Astrocyte (in vitro differentiated cells and primary cell): Measurements from ENCODE around the gene STMN3. TPM values are rescaled to one million over a fixed set of nuclear protein-coding genes. Genes with fewer than 3 reads are reported as not detected.

Experiments
- DNase-seq: peaks from one replicate; pipeline ENCODE4 v3.0.0-alpha.2; 2010; ENCODE audit warnings: low read depth
- FAIRE-seq: peaks from 2 replicates; lab custom pipeline; 2011; peaks lifted over from hg19 to GRCh38; lab: Jason Lieb, UNC
- H2AFZ ChIP-seq: 2 replicates; pipeline ENCODE4 v1.6.0; 2012; ENCODE audit warnings: low read depth, low read length, inconsistent platforms
- H3K27ac ChIP-seq: 2 replicates; pipeline ENCODE4 v1.5.1; 2011; ENCODE audit warnings: low read depth, low read length, inconsistent platforms
- H3K27me3 ChIP-seq: 2 replicates; pipeline ENCODE4 v1.6.0; 2011; ENCODE audit warnings: low read length, inconsistent platforms; ENCODE audit not compliant: insufficient read depth
- H3K36me3 ChIP-seq: 2 replicates; pipeline ENCODE4 v1.5.1; 2011; ENCODE audit warnings: low read length, inconsistent platforms; ENCODE audit not compliant: insufficient read depth
- H3K4me1 ChIP-seq: 2 replicates; pipeline ENCODE4 v1.5.1; 2011; ENCODE audit warnings: low read length, inconsistent platforms; ENCODE audit not compliant: insufficient read depth
- H3K4me2 ChIP-seq: 2 replicates; pipeline ENCODE4 v1.6.0; 2012; ENCODE audit warnings: low read length, inconsistent platforms
- H3K4me3 ChIP-seq: 2 replicates; pipeline ENCODE4 v1.5.1; 2011; ENCODE audit warnings: low read depth, mild to moderate bottlenecking, low read length, inconsistent platforms; ENCODE audit not compliant: insufficient read depth
- H3K79me2 ChIP-seq: 2 replicates; pipeline ENCODE4 v1.6.0; 2012; ENCODE audit warnings: mild to moderate bottlenecking, low read length, inconsistent platforms; ENCODE audit not compliant: insufficient read depth
- H3K9ac ChIP-seq: 2 replicates; pipeline ENCODE4 v1.6.0; 2012; ENCODE audit warnings: mild to moderate bottlenecking, low read length, inconsistent platforms
- H3K9me3 ChIP-seq: 2 replicates; pipeline ENCODE4 v1.5.1; 2012; ENCODE audit warnings: low read depth, mild to moderate bottlenecking, low read length, inconsistent platforms; ENCODE audit not compliant: insufficient read depth
- H4K20me1 ChIP-seq: 2 replicates; pipeline ENCODE4 v1.6.0; 2012; ENCODE audit warnings: low read length, inconsistent platforms; ENCODE audit not compliant: insufficient read depth
- H3K27ac Mint-ChIP-seq: one replicate; pipeline ENCODE4 v1.8.0; 2021; ENCODE audit warnings: mild to moderate bottlenecking, mixed read lengths; ENCODE audit not compliant: unreplicated experiment
- H3K27me3 Mint-ChIP-seq: one replicate; pipeline ENCODE4 v1.8.0; 2021; ENCODE audit warnings: low read depth, mixed read lengths; ENCODE audit not compliant: unreplicated experiment
- H3K36me3 Mint-ChIP-seq: one replicate; pipeline ENCODE4 v1.8.0; 2021; ENCODE audit warnings: low read depth, mixed read lengths; ENCODE audit not compliant: unreplicated experiment
- H3K4me1 Mint-ChIP-seq: one replicate; pipeline ENCODE4 v1.8.0; 2021; ENCODE audit warnings: low read depth, mixed read lengths; ENCODE audit not compliant: unreplicated experiment
- H3K4me3 Mint-ChIP-seq: one replicate; pipeline ENCODE4 v1.8.0; 2021; ENCODE audit warnings: mild to moderate bottlenecking, moderate library complexity, mixed read lengths; ENCODE audit not compliant: unreplicated experiment
- H3K9me3 Mint-ChIP-seq: one replicate; pipeline ENCODE4 v1.8.0; 2021; ENCODE audit warnings: mild to moderate bottlenecking, mixed read lengths; ENCODE audit not compliant: unreplicated experiment
- CTCF ChIP-seq: IDR thresholded peaks from 2 replicates; pipeline ENCODE4 v1.5.1; 2011; ENCODE audit warnings: low read depth, mild to moderate bottlenecking, inconsistent platforms, low read length, moderate library complexity; ENCODE audit not compliant: insufficient read depth
- EZH2 ChIP-seq: IDR thresholded peaks from 2 replicates; pipeline ENCODE4 v1.6.1; 2012; ENCODE audit warnings: mild to moderate bottlenecking, low read length, inconsistent platforms; ENCODE audit not compliant: insufficient read depth
- total RNA-seq: library from RNA; stranded (reverse); gene quantifications from 2 replicates; pipeline ENCODE4 v1.2.1, GENCODE V29; 2021

Gene STMN3
- total RNA-seq, 1 donor from 2014 or later: 30.7 TPM

GRCh38 chr20:63611646-63612045 lies 41.6 kb downstream of the STMN3 start:
- Mint-ChIP-seq H3K36me3 (peaks cover 11% of the 10 kb centered on the region), H3K27me3 (no peaks in the 10 kb centered on the region), H3K27ac (no peak overlapping the region), H3K4me1 (peaks cover 7% of the 10 kb centered on the region), H3K9me3 (no peaks in the 10 kb centered on the region), H3K4me3 (no peak overlapping the region)
- H2AFZ ChIP-seq: no peak overlapping the region
- H3K36me3 ChIP-seq: no peaks in the 10 kb centered on the region
- FAIRE-seq (no peak), DNase-seq (no peak)
- no peaks in the 10 kb centered on the region for H3K27me3 ChIP-seq
- H3K4me2 ChIP-seq: no peak overlapping the region
- no peaks in the 10 kb centered on the region for H3K4me1 ChIP-seq
- H3K79me2 ChIP-seq: peaks cover 19% of the 10 kb centered on the region
- no peak overlapping the region for H3K9ac ChIP-seq
- H3K9me3 ChIP-seq: no peaks in the 10 kb centered on the region
- peaks cover 30% of the 10 kb centered on the region for H4K20me1 ChIP-seq
- no peak for TF ChIP-seq CTCF
- no peak for TF ChIP-seq EZH2
- no peak overlapping the region for H3K27ac ChIP-seq
- H3K4me3 ChIP-seq: no peak overlapping the region

GRCh38 chr20:63610581-63611435 lies 42.4 kb downstream of the STMN3 start:
- H3K9me3 ChIP-seq: no peaks in the 10 kb centered on the region
- no peaks in the 10 kb centered on the region for H3K4me1 ChIP-seq
- DNase-seq (no peak), FAIRE-seq (no peak)
- H3K79me2 ChIP-seq: peaks cover 21% of the 10 kb centered on the region
- no peaks in the 10 kb centered on the region for H3K27me3 ChIP-seq
- H3K4me3 ChIP-seq: no peak overlapping the region
- no peak overlapping the region for H3K27ac ChIP-seq
- no peak overlapping the region for H3K9ac ChIP-seq
- Mint-ChIP-seq H3K4me3 (no peak overlapping the region), H3K27me3 (no peaks in the 10 kb centered on the region), H3K4me1 (peaks cover 7% of the 10 kb centered on the region), H3K27ac (no peak overlapping the region), H3K36me3 (peaks cover 11% of the 10 kb centered on the region), H3K9me3 (no peaks in the 10 kb centered on the region)
- peaks cover 31% of the 10 kb centered on the region for H4K20me1 ChIP-seq
- H3K36me3 ChIP-seq: no peaks in the 10 kb centered on the region
- H2AFZ ChIP-seq: no peak overlapping the region
- no peak overlapping the region for H3K4me2 ChIP-seq
- TF ChIP-seq EZH2: no peak
- TF ChIP-seq CTCF: no peak

GRCh38 chr20:63606686-63607085 lies 46.5 kb downstream of the STMN3 start:
- Histone ChIP-seq H3K9ac (no peak overlapping the region), H4K20me1 (peaks cover 19% of the 10 kb centered on the region), H3K4me1 (no peaks in the 10 kb centered on the region), H3K27ac (no peak overlapping the region), H3K27me3 (no peaks in the 10 kb centered on the region), H3K36me3 (peaks cover 6% of the 10 kb centered on the region), H3K4me3 (no peak overlapping the region), H3K79me2 (peaks cover 18% of the 10 kb centered on the region), H3K9me3 (no peaks in the 10 kb centered on the region), H2AFZ (no peak overlapping the region), H3K4me2 (no peak overlapping the region)
- FAIRE-seq (no peak), DNase-seq (no peak)
- Mint-ChIP-seq H3K36me3 (peaks cover 5% of the 10 kb centered on the region), H3K27ac (no peak overlapping the region), H3K4me1 (no peaks in the 10 kb centered on the region), H3K9me3 (no peaks in the 10 kb centered on the region), H3K4me3 (no peak overlapping the region), H3K27me3 (no peaks in the 10 kb centered on the region)
- no peak for TF ChIP-seq CTCF
